SK-N-SH (cell line): ENCODE results near the gene TMEM255B. TPM values are rescaled to one million over a fixed set of nuclear protein-coding genes. Genes with fewer than 3 reads are reported as not detected.

Source experiments
- CTCF ChIA-PET: fragments of 300-600, 350-600 bp; formaldehyde crosslinking; extraction: SDS; loops from one replicate; lab custom pipeline; 2021; lab: Yijun Ruan, JAX
- POLR2A ChIA-PET: fragments of 350-600 bp; sonication (Branson Sonifier 250); formaldehyde crosslinking; extraction: SDS; loops from one replicate; lab custom pipeline; 2020; ENCODE audit warnings: antibody characterized with exemption, inconsistent platforms; lab: Yijun Ruan, JAX
- DNase-seq: peaks from one replicate; pipeline ENCODE4 v3.0.0; 2012
- H2AFZ ChIP-seq: fragments of 200-600 bp; sonication (generic); 2 replicates; pipeline ENCODE4 v1.8.1; 2016; ENCODE audit warnings: antibody characterized with exemption, mild to moderate bottlenecking, low read depth
- H3F3A ChIP-seq: fragments of 200-600 bp; sonication (generic); replicated peaks from 2 replicates; pipeline ENCODE3; 2016; ENCODE audit warnings: antibody characterized with exemption, mild to moderate bottlenecking; ENCODE audit not compliant: insufficient read depth
- H3K27ac ChIP-seq, 2 experiments: fragments of 200-500 bp in 1 of 2; fragments of 200-600 bp in 1 of 2; sonication (Bioruptor generic) in 1 of 2; sonication (generic), shearing (Covaris generic) in 1 of 2; 2 replicates each; pipeline versions ENCODE4 v1.5.1 to v1.6.1; 2014 to 2016; ENCODE audit warnings: low read depth in 2 of 2, inconsistent platforms in 1 of 2, low read length in 1 of 2, mild to moderate bottlenecking in 1 of 2, mixed read lengths in 1 of 2
- H3K27me3 ChIP-seq: fragments of 200-600 bp; sonication (generic), shearing (Covaris generic); 2 replicates; pipeline ENCODE4 v1.6.1; 2016; ENCODE audit warnings: mixed run types; ENCODE audit not compliant: insufficient read depth
- H3K36me3 ChIP-seq, 2 experiments: fragments of 200-500 bp in 1 of 2; fragments of 200-600 bp in 1 of 2; sonication (Bioruptor generic) in 1 of 2; sonication (generic) in 1 of 2; replicated peaks in 1 of 2; 2 replicates each; pipeline versions ENCODE3 to v1.5.1; 2014 to 2016; ENCODE audit warnings: low read length in 1 of 2, mild to moderate bottlenecking in 1 of 2; ENCODE audit not compliant: insufficient read depth in 2 of 2, control insufficient read depth in 1 of 2
- H3K4me1 ChIP-seq, 2 experiments: fragments of 200-500 bp in 1 of 2; fragments of 200-600 bp in 1 of 2; sonication (Bioruptor generic) in 1 of 2; sonication (generic), shearing (Covaris generic) in 1 of 2; 2 replicates each; pipeline versions ENCODE4 v1.5.1 to v1.6.1; 2014 to 2016; ENCODE audit warnings: low read depth in 1 of 2, low read length in 1 of 2, mixed run types in 1 of 2; ENCODE audit not compliant: insufficient read depth in 2 of 2, control insufficient read depth in 1 of 2
- H3K4me2 ChIP-seq: fragments of 200-600 bp; sonication (generic), shearing (Covaris generic); 2 replicates; pipeline ENCODE4 v1.6.1; 2017; ENCODE audit warnings: mixed run types
- H3K4me3 ChIP-seq, 2 experiments: fragments of 200-500 bp in 1 of 2; fragments of 200-600 bp in 1 of 2; sonication (Bioruptor generic) in 1 of 2; sonication (generic), shearing (Covaris generic) in 1 of 2; 2 replicates each; pipeline versions ENCODE4 v1.5.1 to v1.8.1; 2014 to 2016; ENCODE audit warnings: low read depth in 2 of 2, inconsistent platforms in 1 of 2, low read length in 1 of 2, mild to moderate bottlenecking in 1 of 2, mixed read lengths in 1 of 2, moderate library complexity in 1 of 2
- H3K79me2 ChIP-seq: fragments of 200-600 bp; sonication (generic); 2 replicates; pipeline ENCODE4 v1.8.1; 2017; ENCODE audit warnings: mild to moderate bottlenecking; ENCODE audit not compliant: insufficient read depth
- H3K9ac ChIP-seq: fragments of 200-600 bp; sonication (generic); 2 replicates; pipeline ENCODE4 v1.6.1; 2017; ENCODE audit warnings: mixed run types
- H3K9me2 ChIP-seq: fragments of 200-600 bp; sonication (generic); 2 replicates; pipeline ENCODE4 v1.6.1; 2017; ENCODE audit warnings: mixed run types
- H3K9me3 ChIP-seq: fragments of 200-600 bp; sonication (generic); 2 replicates; pipeline ENCODE4 v1.6.1; 2017; ENCODE audit warnings: mixed run types, mild to moderate bottlenecking, moderate library complexity
- H4K20me1 ChIP-seq: fragments of 200-600 bp; sonication (generic); 2 replicates; pipeline ENCODE4 v1.6.1; 2017; ENCODE audit warnings: mild to moderate bottlenecking, mixed run types; ENCODE audit not compliant: insufficient read depth
- EZH2phosphoT487 ChIP-seq: fragments of 200-600 bp; sonication (generic); IDR thresholded peaks from 2 replicates; pipeline ENCODE4 v1.6.1; 2017; ENCODE audit warnings: low read depth, mixed run types, mild to moderate bottlenecking, antibody characterized with exemption, moderate library complexity, borderline replicate concordance
- FOXM1 ChIP-seq: IDR thresholded peaks from 2 replicates; pipeline ENCODE4 v1.4.0; 2012; ENCODE audit warnings: low read depth, mild to moderate bottlenecking
- PBX3 ChIP-seq: IDR thresholded peaks from 2 replicates; pipeline ENCODE4; 2012
- POLR2AphosphoS5 ChIP-seq: IDR thresholded peaks from 2 replicates; pipeline ENCODE4 v1.6.1; 2012; ENCODE audit warnings: low read depth, low read length
- RAD21 ChIP-seq: IDR thresholded peaks from 2 replicates; pipeline ENCODE4 v1.6.1; 2012; ENCODE audit warnings: mild to moderate bottlenecking, low read length
- ZBTB33 ChIP-seq: IDR thresholded peaks from 2 replicates; pipeline ENCODE4 v1.4.0; 2012; ENCODE audit warnings: low read depth, borderline replicate concordance
- WGBS: methylation state at CpG from one replicate; pipeline ENCODE4 v1.1.6; 2017; ENCODE audit warnings: low lambda C conversion rate; 5-methylcytosine and 5-hydroxymethylcytosine counted together
- polyA plus RNA-seq, 3 experiments: library from polyadenylated mRNA; depleted of rRNA; stranded (reverse); fragments of >200 nt; gene quantifications; 2 replicates each; pipeline ENCODE4 v1.2.3, GENCODE V29; 2012

The TMEM255B gene
- polyA plus RNA-seq, 1 of the 3 experiments (the other 2 are of a cell fraction) = 14.8 TPM

DNA sequence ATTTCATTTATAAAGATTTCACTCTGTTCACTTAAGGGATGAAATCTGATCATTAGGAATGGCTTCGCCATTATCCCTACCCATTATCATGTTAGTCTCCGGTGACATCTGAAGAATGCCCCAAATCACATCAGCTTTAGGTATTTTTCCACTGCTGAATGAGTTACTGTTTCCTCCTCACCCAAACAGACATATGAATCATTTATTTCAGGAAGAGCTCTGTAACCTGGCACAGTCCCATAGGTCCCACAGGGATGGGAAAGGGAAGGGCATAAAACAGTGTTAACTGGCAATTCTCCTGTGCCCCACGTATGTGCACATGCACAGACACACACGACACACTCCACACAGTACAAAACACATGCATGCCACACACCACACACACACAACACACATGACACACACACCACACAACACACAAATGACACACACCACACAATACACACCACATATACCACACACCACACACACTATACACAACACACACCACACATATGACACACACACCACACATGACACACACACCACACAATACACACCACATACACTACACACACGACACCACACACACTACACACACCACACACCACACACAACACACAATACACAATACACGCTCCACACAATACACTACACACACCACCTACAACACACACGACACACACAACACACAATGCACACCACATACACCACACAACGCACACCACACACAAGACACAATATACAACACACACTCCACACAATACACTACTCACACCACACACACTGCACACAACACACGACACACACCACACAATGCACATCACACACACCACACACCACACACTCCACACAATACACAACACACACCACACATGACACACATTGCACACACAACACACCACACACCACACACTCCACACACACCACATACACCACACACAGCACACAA lies 15.4 kb downstream of the TMEM255B start:
- Histone ChIP-seq H3K9me3 (no peaks in the 10 kb centered on the region), H3K9me2 (no peaks in the 10 kb centered on the region), H4K20me1 (no peaks in the 10 kb centered on the region), H3K4me1 (peaks cover 3 to 5% of the 10 kb centered on the region in 2 experiments; a peak in 1 of 4 replicates), H3K27ac (no peak overlapping the region), H3K9ac (no peak overlapping the region), H3K4me3 (no peak overlapping the region), H3K36me3 (no peaks in the 10 kb centered on the region), H3F3A (no peaks in the 10 kb centered on the region), H3K4me2 (peak overlapping the region; percentile 6; the same call in 1 of the 2 replicates), H3K79me2 (no peaks in the 10 kb centered on the region), H2AFZ (no peak overlapping the region), H3K27me3 (no peaks in the 10 kb centered on the region)
- peak; percentile 50 for DNase-seq
- CTCF ChIA-PET = interaction anchor here (1.4 kb wide), 1 partner anchor 453 kb away, joined by 3 read pairs; no protein-coding TSS in a partner anchor
- WGBS = 50% methylated on average over 9 of the region's 9 CpGs
- POLR2A ChIA-PET = no interaction called here
- TF ChIP-seq RAD21 (no peak), PBX3 (peak; percentile 40; the same call in 1 of the 2 replicates)

- Histone ChIP-seq H3K27ac (no peak overlapping the region), H3K9ac (no peak overlapping the region), H3K9me3 (no peaks in the 10 kb centered on the region), H3K27me3 (no peaks in the 10 kb centered on the region), H4K20me1 (no peaks in the 10 kb centered on the region), H3K79me2 (no peaks in the 10 kb centered on the region), H3K9me2 (no peaks in the 10 kb centered on the region), H3K36me3 (no peaks in the 10 kb centered on the region), H3K4me3 (no peak overlapping the region), H3K4me1 (peaks cover 3 to 5% of the 10 kb centered on the region in 2 experiments; a peak in 1 of 4 replicates), H2AFZ (no peak overlapping the region), H3K4me2 (no peak overlapping the region), H3F3A (no peaks in the 10 kb centered on the region)
- ChIA-PET CTCF (interaction anchor here (1.4 kb wide), 1 partner anchor 452 kb away, joined by 3 read pairs; no protein-coding TSS in a partner anchor), POLR2A (no interaction called here)
- no peak for DNase-seq
- no peak for TF ChIP-seq POLR2AphosphoS5
- no peak for TF ChIP-seq ZBTB33
- TF ChIP-seq FOXM1 = no peak
- TF ChIP-seq EZH2phosphoT487 = no peak
- 84% methylated on average over 8 of the region's 28 CpGs for WGBS
Observed at GRCh38 chr13:113775451-113776145, 16.6 kb downstream of the TMEM255B start.
